Duodenal mucosa (tissue), 2 donors: Measurements from ENCODE around the gene C14orf119.
"Not testable (repeated sequence)": the region's sequence is repeated elsewhere in the genome, so short reads cannot be mapped to it uniquely, and the experiment has no call there.

Source experiments
- H3K27ac ChIP-seq: one replicate; pipeline ENCODE4 v1.7.0; 2013; ENCODE audit warnings: low read depth, low read length
- H3K27me3 ChIP-seq, 2 donors: one replicate each; pipeline ENCODE4 v1.7.0; 2013; ENCODE audit warnings: low read length in 2 of 2, control low read depth in 1 of 2; ENCODE audit not compliant: insufficient read depth in 2 of 2, control insufficient read depth in 1 of 2
- H3K36me3 ChIP-seq, 2 donors: one replicate each; pipeline ENCODE4 v1.7.0; 2013; ENCODE audit warnings: low read length in 2 of 2, control low read depth in 1 of 2; ENCODE audit not compliant: insufficient read depth in 2 of 2, control insufficient read depth in 1 of 2
- H3K4me1 ChIP-seq, 2 donors: one replicate each; pipeline ENCODE4 v1.7.0; 2013; ENCODE audit warnings: low read length in 2 of 2, control low read depth in 1 of 2; ENCODE audit not compliant: insufficient read depth in 2 of 2, control insufficient read depth in 1 of 2
- H3K4me3 ChIP-seq, 2 donors: one replicate each; pipeline ENCODE4 v1.7.0; 2013; ENCODE audit warnings: low read length in 2 of 2, low read depth in 1 of 2
- H3K9ac ChIP-seq, 2 donors: one replicate each; pipeline ENCODE4 v1.7.0; 2013; ENCODE audit warnings: low read length in 2 of 2, low read depth in 1 of 2
- H3K9me3 ChIP-seq, 2 donors: one replicate each; pipeline ENCODE4 v1.7.0; 2013; ENCODE audit warnings: low read length in 2 of 2, control low read depth in 1 of 2; ENCODE audit not compliant: control insufficient read depth in 1 of 2

C14orf119 gene

DNA sequence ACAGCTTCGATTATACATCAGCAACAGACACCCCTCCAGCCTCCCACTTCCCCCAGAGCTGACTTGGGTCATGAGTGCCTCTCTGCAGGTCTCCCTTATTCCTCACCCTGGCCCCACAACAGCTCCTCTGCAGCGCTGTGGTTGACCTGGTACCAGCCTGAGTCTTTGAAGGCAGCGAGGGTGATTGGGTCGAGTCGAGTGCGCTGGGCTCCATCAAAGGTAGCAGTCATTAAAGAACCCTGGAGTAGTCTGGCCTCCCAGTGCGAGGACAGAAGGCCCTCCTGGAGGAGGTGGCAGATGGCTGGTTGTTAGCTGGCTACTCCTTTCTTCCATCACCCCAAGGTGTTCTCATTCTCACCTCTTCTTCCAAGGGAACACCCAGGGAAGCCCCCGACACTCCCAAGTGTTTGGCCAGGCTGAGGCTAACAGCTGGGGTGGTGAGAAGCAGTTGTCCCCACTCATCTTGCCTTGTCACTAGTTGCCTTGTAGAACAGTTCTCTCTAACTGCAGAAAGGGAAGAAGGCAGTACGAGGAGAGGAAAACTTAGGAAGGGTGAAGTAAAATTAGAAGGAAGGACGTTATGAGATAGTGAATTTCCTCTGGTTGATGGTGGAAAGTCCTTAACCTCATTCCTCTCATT is 6.8 kb downstream of the C14orf119 start:
- Histone ChIP-seq H3K4me3 (no peak overlapping the region), H3K9ac (no peak overlapping the region), H3K36me3 (peaks cover 11 to 17% of the 10 kb centered on the region in 2 donors), H3K27ac (no peak overlapping the region), H3K9me3 (no peaks in the 10 kb centered on the region), H3K27me3 (no peaks in the 10 kb centered on the region), H3K4me1 (peaks cover 2 to 4% of the 10 kb centered on the region in 2 donors)

DNA sequence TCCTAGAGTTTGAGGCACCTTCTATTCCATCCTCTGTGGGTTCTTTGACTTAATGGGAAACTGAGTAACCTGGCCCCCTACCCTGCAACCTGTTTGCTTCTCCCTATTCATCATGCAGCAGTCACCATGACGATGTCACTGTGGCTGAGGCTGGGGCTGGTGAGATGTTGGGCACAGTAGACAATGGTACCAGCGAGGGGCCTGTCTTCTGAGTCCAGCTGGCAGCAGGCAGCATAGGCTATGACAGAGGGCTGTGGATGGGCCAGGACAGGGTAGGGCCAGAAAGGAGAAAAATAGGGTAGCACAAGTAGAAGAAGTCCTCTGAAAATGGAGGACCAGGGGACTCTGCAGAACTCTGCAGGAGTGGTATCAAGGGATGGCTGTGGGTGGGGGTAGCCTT is 7.5 kb downstream of the C14orf119 start:
- Histone ChIP-seq H3K4me3 (no peak overlapping the region), H3K9ac (no peak overlapping the region), H3K27me3 (no peaks in the 10 kb centered on the region), H3K36me3 (peaks cover 7 to 12% of the 10 kb centered on the region in 2 donors), H3K4me1 (peaks cover 0 to 3% of the 10 kb centered on the region in 2 donors), H3K9me3 (no peaks in the 10 kb centered on the region), H3K27ac (no peak overlapping the region)

GRCh38 chr14:23103581-23103980 is 8.3 kb downstream of the C14orf119 start:
- no peaks in the 10 kb centered on the region for H3K27me3 ChIP-seq
- H3K27ac ChIP-seq: no peak overlapping the region
- no peak overlapping the region for H3K4me3 ChIP-seq
- no peaks in the 10 kb centered on the region for H3K9me3 ChIP-seq
- H3K4me1 ChIP-seq: peaks cover 0 to 3% of the 10 kb centered on the region in 2 donors
- peaks cover 0 to 6% of the 10 kb centered on the region in 2 donors for H3K36me3 ChIP-seq
- H3K9ac ChIP-seq: no peak overlapping the region

GRCh38 chr14:23104070-23104590 is 8.8 kb downstream of the C14orf119 start:
- Histone ChIP-seq H3K27me3 (no peaks in the 10 kb centered on the region), H3K9me3 (no peaks in the 10 kb centered on the region), H3K4me3 (no peak overlapping the region), H3K36me3 (peaks cover 0 to 2% of the 10 kb centered on the region in 2 donors), H3K27ac (no peak overlapping the region), H3K9ac (no peak overlapping the region), H3K4me1 (peaks cover 0 to 2% of the 10 kb centered on the region in 2 donors)

GRCh38 chr14:23104591-23105347 is 9.5 kb downstream of the C14orf119 start, which contains the start of gene CIROP:
Gene CIROP (minus strand): TSS chr14:23104989. CDS start chr14:23104920, 69 bp downstream.
- Histone ChIP-seq H3K27ac (no peak within 1 kb of the TSS), H3K36me3 (no peaks in the 10 kb centered on the region), H3K9me3 (no peaks in the 10 kb centered on the region), H3K4me1 (no peaks in the 10 kb centered on the region), H3K9ac (no peak within 1 kb of the TSS), H3K27me3 (no peaks in the 10 kb centered on the region), H3K4me3 (no peak within 1 kb of the TSS)

GRCh38 chr14:23105348-23105824 is 10.1 kb downstream of the C14orf119 start:
- Histone ChIP-seq H3K27me3 (no peaks in the 10 kb centered on the region), H3K4me1 (no peaks in the 10 kb centered on the region), H3K9ac (no peak overlapping the region), H3K27ac (no peak overlapping the region), H3K4me3 (no peak overlapping the region), H3K9me3 (no peaks in the 10 kb centered on the region), H3K36me3 (no peaks in the 10 kb centered on the region)

DNA sequence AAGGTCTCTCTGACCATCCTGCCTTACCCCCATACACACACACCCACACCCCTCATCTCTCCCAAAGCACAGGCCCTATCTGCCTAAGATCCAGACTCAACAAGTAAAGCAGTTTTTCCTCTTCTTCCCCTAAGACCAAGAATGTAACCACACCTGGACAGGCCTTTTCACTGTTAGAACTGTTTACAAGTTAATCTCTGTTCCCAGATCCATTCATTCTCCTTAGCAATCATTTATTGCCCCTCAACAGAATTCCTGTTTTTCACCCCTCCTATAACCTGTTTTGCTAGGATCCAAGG is 11.4 kb downstream of the C14orf119 start:
- no peaks in the 10 kb centered on the region for H3K4me1 ChIP-seq
- H3K36me3 ChIP-seq: no peaks in the 10 kb centered on the region
- no peaks in the 10 kb centered on the region for H3K9me3 ChIP-seq
- H3K4me3 ChIP-seq: no peak overlapping the region
- H3K27me3 ChIP-seq: peaks cover 0 to 8% of the 10 kb centered on the region in 2 donors
- H3K27ac ChIP-seq: no peak overlapping the region
- no peak overlapping the region for H3K9ac ChIP-seq

DNA sequence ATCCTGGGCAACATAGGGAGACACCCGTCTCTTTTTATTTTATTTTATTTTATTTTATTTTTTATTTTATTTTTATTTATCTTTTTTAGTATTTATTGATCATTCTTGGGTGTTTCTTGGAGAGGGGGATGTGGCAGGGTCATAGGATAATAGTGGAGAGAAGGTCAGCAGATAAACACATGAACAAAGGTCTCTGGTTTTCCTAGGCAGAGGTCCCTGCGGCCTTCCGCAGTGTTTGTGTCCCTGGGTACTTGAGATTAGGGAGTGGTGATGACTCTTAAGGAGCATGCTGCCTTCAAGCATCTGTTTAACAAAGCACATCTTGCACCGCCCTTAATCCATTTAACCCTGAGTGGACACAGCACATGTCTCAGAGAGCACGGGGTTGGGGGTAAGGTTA is 12.3 kb downstream of the C14orf119 start:
- H3K36me3 ChIP-seq, H3K9ac ChIP-seq, H3K4me1 ChIP-seq, H3K27ac ChIP-seq, H3K9me3 ChIP-seq, H3K4me3 ChIP-seq: not testable (repeated sequence)
- H3K27me3 ChIP-seq: peaks cover 4 to 10% of the 10 kb centered on the region in 2 donors

- not testable (repeated sequence) for H3K27ac ChIP-seq, H3K36me3 ChIP-seq, H3K4me1 ChIP-seq, H3K4me3 ChIP-seq, H3K9ac ChIP-seq, H3K9me3 ChIP-seq
- H3K27me3 ChIP-seq: peaks cover 8 to 10% of the 10 kb centered on the region in 2 donors
Measured at GRCh38 chr14:23108169-23108568, 12.9 kb downstream of the C14orf119 start.

DNA sequence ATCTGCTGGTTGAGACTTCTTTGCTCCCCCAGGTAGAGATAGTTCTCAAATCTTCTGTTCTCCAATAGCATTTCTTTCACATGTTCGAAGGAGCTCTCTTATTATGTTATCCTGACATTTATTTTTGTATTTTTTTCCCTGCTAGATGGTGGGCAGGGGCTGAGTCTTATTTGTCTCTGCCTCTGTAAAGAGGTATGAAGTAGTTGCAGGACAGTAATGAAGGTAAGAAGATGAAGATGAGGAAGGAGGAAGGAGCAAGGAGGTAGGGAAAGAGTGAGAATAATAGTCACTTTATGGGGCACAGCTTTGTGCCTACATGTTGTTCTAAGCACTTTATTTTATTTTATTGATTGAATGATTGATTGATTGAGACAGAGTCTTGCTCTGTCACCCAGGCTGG is 14.5 kb downstream of the C14orf119 start:
- no peaks in the 10 kb centered on the region for H3K9me3 ChIP-seq
- no peak overlapping the region for H3K27ac ChIP-seq
- H3K36me3 ChIP-seq: no peaks in the 10 kb centered on the region
- no peak overlapping the region for H3K9ac ChIP-seq
- H3K4me1 ChIP-seq: no peaks in the 10 kb centered on the region
- H3K4me3 ChIP-seq: no peak overlapping the region
- H3K27me3 ChIP-seq: peaks cover 8 to 15% of the 10 kb centered on the region in 2 donors
